Stimulated activated CD8-positive, alpha-beta memory T cell treated with anti-CD3 and anti-CD28 coated beads, Interleukin-12 subunit alpha, Interleukin-12 subunit beta, amount 100 ng/mL, for 24 hours (primary cell): ENCODE measurements around the gene DUSP21.
"Not testable (repeated sequence)": the region's sequence is repeated elsewhere in the genome, so short reads cannot be mapped to it uniquely, and the experiment has no call there.

ENCODE experiments used
- DNase-seq: peaks from one replicate; pipeline ENCODE4 v3.0.0-alpha.2; 2020; ENCODE audit errors: extremely low read depth

DUSP21 gene

GRCh38 chrX:44876086-44876485 lies 32.3 kb downstream of the DUSP21 start:
- DNase-seq, result no peak

- no peak for DNase-seq
These were observed 32.9 kb downstream of the DUSP21 start for GRCh38 chrX:44876767-44877166.

GRCh38 chrX:44878780-44879179 lies 35.0 kb downstream of the DUSP21 start:
- no peak for DNase-seq

- no peak for DNase-seq
These were observed 37.7 kb downstream of the DUSP21 start for GRCh38 chrX:44881549-44881948.

- no peak for DNase-seq
These were observed 38.8 kb downstream of the DUSP21 start for GRCh38 chrX:44882635-44883034.

GRCh38 chrX:44884944-44885343 lies 41.1 kb downstream of the DUSP21 start:
- DNase-seq, result no peak

GRCh38 chrX:44889824-44890223 lies 46.0 kb downstream of the DUSP21 start:
- no peak for DNase-seq

GRCh38 chrX:44890247-44890646 lies 46.4 kb downstream of the DUSP21 start:
- no peak for DNase-seq

- DNase-seq, result not testable (repeated sequence)
These were observed 46.9 kb downstream of the DUSP21 start for GRCh38 chrX:44890687-44891086.

GRCh38 chrX:44891642-44892041 lies 47.8 kb downstream of the DUSP21 start:
- no peak for DNase-seq
